OCI-LY3 (cell line): ENCODE results near the gene VAV1.
A peak's percentile ranks its signal among the peaks of the same experiment; 100 is the strongest.

Experiments used
- H2AFZ ChIP-seq: fragments of 200-600, 300-600 bp; shearing (Covaris generic); 2 replicates; pipeline ENCODE4 v1.6.0; 2014; ENCODE audit warnings: antibody characterized with exemption, low read depth, low read length
- H3K27ac ChIP-seq: fragments of 200-600, 300-600 bp; sonication (generic); 2 replicates; pipeline ENCODE4 v1.5.1; 2014; ENCODE audit warnings: mild to moderate bottlenecking, low read length, moderate library complexity, mixed read lengths
- H3K27me3 ChIP-seq: fragments of 200-600, 300-600 bp; sonication (generic); 2 replicates; pipeline ENCODE4 v1.6.1; 2014; ENCODE audit warnings: low read depth, low read length, mixed read lengths
- H3K36me3 ChIP-seq: fragments of 200-600, 300-600 bp; sonication (generic); replicated peaks from 2 replicates; pipeline ENCODE3; 2014; ENCODE audit warnings: low read depth, low read length, mixed read lengths
- H3K4me1 ChIP-seq: fragments of 300-600, 200-600 bp; sonication (generic); 2 replicates; pipeline ENCODE4 v1.6.1; 2014; ENCODE audit warnings: low read length, mixed read lengths
- H3K4me2 ChIP-seq: fragments of 200-600, 300-600 bp; sonication (generic); 2 replicates; pipeline ENCODE4 v1.6.1; 2014; ENCODE audit warnings: low read length, mixed read lengths
- H3K4me3 ChIP-seq: fragments of 300-600, 200-600 bp; sonication (generic); 2 replicates; pipeline ENCODE4 v1.5.1; 2014; ENCODE audit warnings: antibody characterized with exemption, mild to moderate bottlenecking, low read length, moderate library complexity
- H3K79me2 ChIP-seq: fragments of 300-600, 200-600 bp; shearing (Covaris generic); 2 replicates; pipeline ENCODE4 v1.6.1; 2014; ENCODE audit warnings: mild to moderate bottlenecking, low read length, mixed read lengths
- H3K9ac ChIP-seq: fragments of 300-600, 200-600 bp; shearing (Covaris generic); 2 replicates; pipeline ENCODE4 v1.6.0; 2014; ENCODE audit warnings: mild to moderate bottlenecking, low read length, moderate library complexity
- H3K9me3 ChIP-seq: fragments of 200-600, 300-600 bp; shearing (Covaris generic); 2 replicates; pipeline ENCODE4 v1.6.1; 2014; ENCODE audit warnings: low read length, mixed read lengths; ENCODE audit not compliant: insufficient read depth
- H4K20me1 ChIP-seq: fragments of 200-600, 300-600 bp; sonication (generic); 2 replicates; pipeline ENCODE4 v1.6.1; 2016; ENCODE audit warnings: low read length, mixed read lengths; ENCODE audit not compliant: insufficient read depth
- CTCF ChIP-seq: fragments of 200-600, 300-600 bp; sonication (generic); IDR thresholded peaks from 2 replicates; pipeline ENCODE4 v1.5.1; 2014; ENCODE audit warnings: antibody characterized with exemption, low read length, low read depth
- EZH2phosphoT487 ChIP-seq: fragments of 200-600 bp; shearing (Covaris generic); IDR thresholded peaks from 2 replicates; pipeline ENCODE4 v1.6.1; 2018; ENCODE audit warnings: antibody characterized with exemption, mixed run types, low read depth

The VAV1 gene

GRCh38 chr19:6739883-6740588 lies 32.5 kb upstream of the VAV1 start:
- no peaks in the 10 kb centered on the region for H3K27me3 ChIP-seq
- peak overlapping the region; percentile 94 for H3K4me3 ChIP-seq
- H3K4me1 ChIP-seq, result peaks cover 31% of the 10 kb centered on the region
- peaks cover 64% of the 10 kb centered on the region for H3K79me2 ChIP-seq
- H4K20me1 ChIP-seq, result peaks cover 34% of the 10 kb centered on the region
- H3K4me2 ChIP-seq, result peak overlapping the region; percentile 89
- H3K36me3 ChIP-seq, result peaks cover 40% of the 10 kb centered on the region
- peak overlapping the region; percentile 95 for H3K9ac ChIP-seq
- TF ChIP-seq EZH2phosphoT487 (no peak), CTCF (no peak)
- no peaks in the 10 kb centered on the region for H3K9me3 ChIP-seq
- H3K27ac ChIP-seq, result peak overlapping the region; percentile 91
- no peak overlapping the region for H2AFZ ChIP-seq

GRCh38 chr19:6740589-6741343 lies 31.7 kb upstream of the VAV1 start:
- Histone ChIP-seq H3K4me2 (peak overlapping the region; percentile 89), H3K27ac (peak overlapping the region; percentile 91)

GRCh38 chr19:6743066-6743465 lies 29.4 kb upstream of the VAV1 start:
- no peak overlapping the region for H3K4me3 ChIP-seq
- H3K9me3 ChIP-seq, result no peaks in the 10 kb centered on the region
- H4K20me1 ChIP-seq, result peaks cover 41% of the 10 kb centered on the region
- TF ChIP-seq EZH2phosphoT487, result no peak
- TF ChIP-seq CTCF, result no peak
- peaks cover 48% of the 10 kb centered on the region for H3K79me2 ChIP-seq
- no peaks in the 10 kb centered on the region for H3K27me3 ChIP-seq
- H3K4me2 ChIP-seq, result no peak overlapping the region
- no peak overlapping the region for H3K27ac ChIP-seq
- H3K4me1 ChIP-seq, result peaks cover 23% of the 10 kb centered on the region
- H3K9ac ChIP-seq, result no peak overlapping the region
- no peak overlapping the region for H2AFZ ChIP-seq
- H3K36me3 ChIP-seq, result peaks cover 62% of the 10 kb centered on the region

More at GRCh38 chr19:6740589-6741343, 31.7 kb upstream of the VAV1 start:
- Histone ChIP-seq H2AFZ (no peak overlapping the region), H3K9ac (peak overlapping the region; percentile 95), H3K79me2 (peaks cover 60% of the 10 kb centered on the region), H3K9me3 (no peaks in the 10 kb centered on the region), H3K4me3 (peak overlapping the region; percentile 94), H4K20me1 (peaks cover 41% of the 10 kb centered on the region), H3K4me1 (peaks cover 29% of the 10 kb centered on the region), H3K27me3 (no peaks in the 10 kb centered on the region), H3K36me3 (peaks cover 47% of the 10 kb centered on the region)
- TF ChIP-seq CTCF, result no peak
- TF ChIP-seq EZH2phosphoT487, result no peak

- no peak overlapping the region for H2AFZ ChIP-seq
- peaks cover 65% of the 10 kb centered on the region for H3K36me3 ChIP-seq
- no peak overlapping the region for H3K4me3 ChIP-seq
- H3K79me2 ChIP-seq, result peaks cover 48% of the 10 kb centered on the region
- no peaks in the 10 kb centered on the region for H3K9me3 ChIP-seq
- no peak overlapping the region for H3K4me2 ChIP-seq
- TF ChIP-seq CTCF, result no peak
- no peak for TF ChIP-seq EZH2phosphoT487
- peaks cover 41% of the 10 kb centered on the region for H4K20me1 ChIP-seq
- no peaks in the 10 kb centered on the region for H3K27me3 ChIP-seq
- peaks cover 15% of the 10 kb centered on the region for H3K4me1 ChIP-seq
- no peak overlapping the region for H3K9ac ChIP-seq
- no peak overlapping the region for H3K27ac ChIP-seq
These were observed 28.7 kb upstream of the VAV1 start for GRCh38 chr19:6743714-6744380.
